Activated CD4-positive, alpha-beta T cell treated with anti-CD3 and anti-CD28 coated beads, Interleukin-2, amount 10 ng/mL, durations not matched to agents 24 days and 14 days (primary cell): ENCODE measurements around the gene GNB4. TPM values are rescaled to one million over a fixed set of nuclear protein-coding genes. Genes with fewer than 3 reads are reported as not detected.

Experiments used
- DNase-seq: peaks from one replicate; pipeline ENCODE4 v3.0.0; 2022
- H3K27ac Mint-ChIP-seq: one replicate; pipeline ENCODE4 v1.8.0; 2022; ENCODE audit warnings: mild to moderate bottlenecking, mixed read lengths
- H3K27me3 Mint-ChIP-seq: one replicate; pipeline ENCODE4 v1.8.0; 2022; ENCODE audit warnings: mixed read lengths
- H3K36me3 Mint-ChIP-seq: one replicate; pipeline ENCODE4 v1.8.0; 2022; ENCODE audit warnings: low read depth, mild to moderate bottlenecking, mixed read lengths
- H3K4me1 Mint-ChIP-seq: one replicate; pipeline ENCODE4 v1.8.0; 2021; ENCODE audit warnings: mixed read lengths
- H3K4me3 Mint-ChIP-seq: one replicate; pipeline ENCODE4 v1.8.0; 2022; ENCODE audit warnings: mild to moderate bottlenecking, moderate library complexity, mixed read lengths
- H3K9me3 Mint-ChIP-seq: one replicate; pipeline ENCODE4 v1.8.0; 2021; ENCODE audit warnings: mixed read lengths
- intact Hi-C: fragments of 100-400 bp; cut with micrococcal nuclease; formaldehyde crosslinking; loops from one replicate; pipeline ENCODE4 v1.15.1; 2023
- total RNA-seq: library from RNA; stranded (reverse); gene quantifications from 2 replicates; pipeline ENCODE4 v1.2.3, GENCODE V29; 2022

The GNB4 gene
- total RNA-seq, result 11.8 and 14.0 TPM in 2 replicates

GRCh38 chr3:179451265-179452175 is at the start of gene GNB4:
GNB4 (minus strand) TSS chr3:179451470; CDS start chr3:179426200, 25,270 bp downstream.
- Mint-ChIP-seq H3K36me3 (peaks cover 5% of the 10 kb centered on the region), H3K4me3 (peak within 1 kb of the TSS; percentile 85), H3K27ac (peak within 1 kb of the TSS; percentile 87), H3K27me3 (peaks cover 68% of the 10 kb centered on the region), H3K4me1 (peaks cover 30% of the 10 kb centered on the region), H3K9me3 (no peaks in the 10 kb centered on the region)
- intact Hi-C loops, result loop anchor here (2.0 to 10.0 kb wide), 4 partner anchors 111 to 437 kb away; partner anchors contain the start of genes ACTL6A, MRPL47, NDUFB5 and ZNF639
- peak; percentile 90 for DNase-seq

DNA sequence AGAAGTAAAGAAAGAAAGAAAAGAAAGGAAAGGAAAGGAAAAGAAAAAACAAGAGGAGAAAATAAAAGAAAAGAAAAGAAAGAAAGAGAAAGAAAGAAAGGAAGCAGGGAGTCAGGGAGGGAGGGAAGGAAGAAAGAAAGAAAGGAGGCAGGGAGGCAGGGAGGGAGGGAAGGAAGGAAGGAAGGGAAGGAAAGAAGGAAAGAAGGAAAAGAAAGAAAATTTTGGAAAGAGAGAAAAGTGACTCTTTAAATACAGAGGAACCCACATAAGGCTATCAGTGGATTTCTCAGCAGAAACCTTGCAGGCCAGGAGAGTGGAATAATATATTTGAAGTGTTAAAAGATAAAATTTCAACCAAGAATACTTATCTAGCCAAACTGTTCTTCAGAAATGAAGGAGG is 44.2 kb upstream of the GNB4 start:
- H3K4me1 Mint-ChIP-seq, result no peaks in the 10 kb centered on the region
- H3K27ac Mint-ChIP-seq, result no peak overlapping the region
- no peak for DNase-seq
- H3K36me3 Mint-ChIP-seq, result peaks cover 4% of the 10 kb centered on the region
- no peak overlapping the region for H3K4me3 Mint-ChIP-seq
- peaks cover 2% of the 10 kb centered on the region for H3K27me3 Mint-ChIP-seq
- intact Hi-C loops, result no loop called here
- peaks cover 51% of the 10 kb centered on the region for H3K9me3 Mint-ChIP-seq

- DNase-seq, result no peak
- intact Hi-C loops, result no loop called here
- Mint-ChIP-seq H3K4me1 (no peaks in the 10 kb centered on the region), H3K27ac (no peak overlapping the region), H3K27me3 (peaks cover 2% of the 10 kb centered on the region), H3K36me3 (peaks cover 4% of the 10 kb centered on the region), H3K9me3 (peaks cover 51% of the 10 kb centered on the region), H3K4me3 (no peak overlapping the region)
These were observed 42.0 kb upstream of the GNB4 start for GRCh38 chr3:179493260-179493659.

DNA sequence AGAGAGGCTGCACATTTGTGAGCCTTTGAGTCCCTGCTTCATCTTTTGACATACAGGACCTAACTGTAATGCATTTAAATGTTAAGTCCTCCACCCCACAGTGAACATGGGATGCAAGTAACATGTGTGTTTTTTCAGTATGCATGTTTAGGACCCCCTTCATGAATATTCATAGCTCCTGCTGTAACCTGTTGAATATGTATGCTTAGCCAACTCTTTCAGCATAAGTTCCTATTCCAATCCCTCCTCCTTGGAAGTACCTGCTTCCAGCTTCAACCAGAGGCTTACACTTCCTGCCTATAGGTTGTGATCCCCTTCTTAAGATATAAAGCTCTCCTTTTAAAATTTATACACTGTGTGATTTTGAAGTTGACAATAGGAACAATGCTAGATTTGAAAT is 36.9 kb upstream of the GNB4 start:
- Mint-ChIP-seq H3K27ac (no peak overlapping the region), H3K9me3 (peaks cover 24% of the 10 kb centered on the region), H3K27me3 (no peaks in the 10 kb centered on the region), H3K4me1 (no peaks in the 10 kb centered on the region), H3K4me3 (no peak overlapping the region), H3K36me3 (peaks cover 2% of the 10 kb centered on the region)
- no peak for DNase-seq
- intact Hi-C loops, result no loop called here

DNA sequence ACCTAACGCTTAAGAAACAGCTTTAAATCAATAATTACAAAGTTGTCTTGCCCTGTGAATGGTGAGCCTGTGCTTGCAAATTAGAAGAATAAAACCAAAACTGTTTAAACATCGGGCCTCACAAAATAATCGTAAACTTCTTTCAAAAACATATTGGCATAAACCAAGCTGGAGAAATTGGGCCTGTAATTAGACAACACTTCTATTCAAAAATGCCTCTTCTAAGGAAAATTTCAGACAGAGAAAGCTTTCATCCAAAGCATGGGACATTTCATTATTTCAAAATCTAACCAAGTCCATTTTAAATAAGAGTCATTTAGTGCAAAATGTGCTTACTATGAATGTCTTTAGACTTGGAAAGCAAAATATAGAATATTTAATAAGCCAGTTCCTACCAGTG is 35.5 kb upstream of the GNB4 start:
- Mint-ChIP-seq H3K36me3 (peaks cover 2% of the 10 kb centered on the region), H3K4me1 (no peaks in the 10 kb centered on the region), H3K27ac (no peak overlapping the region), H3K9me3 (peaks cover 10% of the 10 kb centered on the region), H3K27me3 (no peaks in the 10 kb centered on the region), H3K4me3 (no peak overlapping the region)
- intact Hi-C loops, result no loop called here
- no peak for DNase-seq

DNA sequence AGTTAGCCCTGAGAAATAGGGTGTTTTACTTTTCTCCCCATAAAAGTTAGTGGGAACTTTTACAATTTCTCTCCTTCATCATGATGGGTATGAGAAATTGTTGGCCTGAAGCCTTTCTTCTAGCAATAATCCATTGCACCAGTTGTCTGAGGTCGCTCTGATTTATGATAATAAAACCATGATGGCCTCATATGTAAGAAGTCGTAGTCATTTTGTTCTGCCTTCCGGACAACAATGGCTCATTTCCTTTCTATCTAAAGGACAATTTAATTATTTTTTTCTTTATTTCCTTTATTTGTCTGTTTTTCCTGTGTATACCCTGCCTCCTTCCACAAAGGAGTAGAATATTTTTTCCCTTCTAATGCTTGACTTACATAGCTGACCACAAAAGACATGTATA is 31.6 kb upstream of the GNB4 start:
- H3K27ac Mint-ChIP-seq, result no peak overlapping the region
- no peaks in the 10 kb centered on the region for H3K36me3 Mint-ChIP-seq
- intact Hi-C loops, result loop anchor here (5.0 kb wide), 1 partner anchor 591 kb away; no protein-coding TSS in a partner anchor

DNA sequence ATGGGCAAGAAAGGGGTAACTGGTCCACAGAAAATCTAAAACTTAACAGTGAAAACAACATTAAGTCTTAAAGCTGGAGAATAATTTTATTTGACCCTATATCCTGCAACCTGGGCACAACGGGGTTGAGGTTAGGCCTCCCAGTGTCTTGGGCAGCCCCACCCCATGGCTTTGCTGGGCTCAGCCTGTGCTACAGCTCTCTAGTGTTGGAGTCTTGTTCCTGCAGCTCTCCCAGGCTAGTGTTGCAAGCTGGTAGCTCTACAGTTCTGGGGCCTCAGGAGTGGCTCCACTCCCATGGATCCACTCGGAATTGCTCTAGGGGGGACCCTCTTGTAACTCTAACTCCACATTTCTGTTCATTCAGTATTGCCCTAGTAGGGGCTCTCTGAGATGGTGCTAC is 24.9 kb upstream of the GNB4 start:
- no peak for DNase-seq
- Mint-ChIP-seq H3K4me3 (no peak overlapping the region), H3K27ac (no peak overlapping the region), H3K27me3 (peaks cover 2% of the 10 kb centered on the region), H3K9me3 (no peaks in the 10 kb centered on the region), H3K4me1 (peaks cover 5% of the 10 kb centered on the region), H3K36me3 (no peaks in the 10 kb centered on the region)
- intact Hi-C loops, result no loop called here

More for the DNA sequence above, 31.6 kb upstream of the GNB4 start:
- Mint-ChIP-seq H3K4me3 (no peak overlapping the region), H3K9me3 (no peaks in the 10 kb centered on the region), H3K4me1 (no peaks in the 10 kb centered on the region), H3K27me3 (peaks cover 2% of the 10 kb centered on the region)
- no peak for DNase-seq

DNA sequence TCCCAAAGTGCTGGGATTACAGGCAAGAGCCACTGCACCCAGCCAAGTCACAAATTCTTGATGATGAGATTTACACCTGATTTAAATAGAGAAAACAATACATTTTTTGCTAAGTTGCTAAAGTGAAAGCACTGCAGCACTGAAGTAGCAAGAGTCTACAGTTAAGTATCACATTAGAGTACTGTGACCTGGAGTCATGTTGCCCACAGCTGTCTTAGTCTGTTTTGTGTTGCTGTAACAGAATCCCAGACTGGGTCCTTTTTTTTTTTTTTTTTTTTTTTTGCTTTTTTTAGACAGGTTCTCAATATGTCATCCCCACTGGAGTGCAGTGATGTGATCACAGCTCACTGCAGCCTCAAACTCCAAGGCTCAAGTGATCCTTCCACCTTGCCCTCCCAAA is 23.2 kb upstream of the GNB4 start:
- DNase-seq, result no peak
- Mint-ChIP-seq H3K4me3 (no peak overlapping the region), H3K27me3 (no peaks in the 10 kb centered on the region), H3K9me3 (no peaks in the 10 kb centered on the region), H3K4me1 (peaks cover 5% of the 10 kb centered on the region), H3K27ac (no peak overlapping the region), H3K36me3 (no peaks in the 10 kb centered on the region)
- intact Hi-C loops, result no loop called here

GRCh38 chr3:179473565-179473964 is 22.3 kb upstream of the GNB4 start:
- H3K4me1 Mint-ChIP-seq, result peaks cover 5% of the 10 kb centered on the region
- H3K27me3 Mint-ChIP-seq, result no peaks in the 10 kb centered on the region
- no peaks in the 10 kb centered on the region for H3K9me3 Mint-ChIP-seq
- no peak for DNase-seq
- H3K4me3 Mint-ChIP-seq, result no peak overlapping the region
- no peak overlapping the region for H3K27ac Mint-ChIP-seq
- intact Hi-C loops, result no loop called here
- no peaks in the 10 kb centered on the region for H3K36me3 Mint-ChIP-seq

- Mint-ChIP-seq H3K4me3 (peak overlapping the region; percentile 51), H3K4me1 (peaks cover 12% of the 10 kb centered on the region), H3K36me3 (no peaks in the 10 kb centered on the region), H3K27ac (no peak overlapping the region), H3K27me3 (peaks cover 7% of the 10 kb centered on the region), H3K9me3 (peaks cover 4% of the 10 kb centered on the region)
- intact Hi-C loops, result no loop called here
- peak; percentile 66 for DNase-seq
These were observed 13.2 kb upstream of the GNB4 start for GRCh38 chr3:179464323-179465092.

DNA sequence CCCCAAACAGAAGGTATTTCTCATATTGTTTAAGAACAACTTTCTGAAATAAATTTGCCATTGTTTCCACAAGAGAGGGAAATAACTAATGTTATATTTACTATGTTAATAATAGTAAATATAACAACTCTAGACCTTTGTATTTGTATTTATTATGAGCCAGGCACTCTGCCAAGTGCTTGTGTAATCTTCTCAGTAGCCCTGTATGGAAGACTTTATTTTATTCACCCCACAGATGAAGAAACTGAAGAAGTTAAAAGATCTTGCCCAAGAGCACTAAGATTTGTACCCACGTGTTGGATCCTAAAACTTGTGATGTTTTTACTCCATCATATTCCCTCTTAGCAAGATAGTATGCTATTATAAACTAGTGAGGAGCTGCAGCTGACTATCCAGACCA is 12.0 kb upstream of the GNB4 start:
- intact Hi-C loops, result no loop called here
- peaks cover 4% of the 10 kb centered on the region for H3K9me3 Mint-ChIP-seq
- H3K4me3 Mint-ChIP-seq, result no peak overlapping the region
- DNase-seq, result no peak
- no peaks in the 10 kb centered on the region for H3K36me3 Mint-ChIP-seq
- no peak overlapping the region for H3K27ac Mint-ChIP-seq
- peaks cover 12% of the 10 kb centered on the region for H3K4me1 Mint-ChIP-seq
- H3K27me3 Mint-ChIP-seq, result peaks cover 9% of the 10 kb centered on the region

DNA sequence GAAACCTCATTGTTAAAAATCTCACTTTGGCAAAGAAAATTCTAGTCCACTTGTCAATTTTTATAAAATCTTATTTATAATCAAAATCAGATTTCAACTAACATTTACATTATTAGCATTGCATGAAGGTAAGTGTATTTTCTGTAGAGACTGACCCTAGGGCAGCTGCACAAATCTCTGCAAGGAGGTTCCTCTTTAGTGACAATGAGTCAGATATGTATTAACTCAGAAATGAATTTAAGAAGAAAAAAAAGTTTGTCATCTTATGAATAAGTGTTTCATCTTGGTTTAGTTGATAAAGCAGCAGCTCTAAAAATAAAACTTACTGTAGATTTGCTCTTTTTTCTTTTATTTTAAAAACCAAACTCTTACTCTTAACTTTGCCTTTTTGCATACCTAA is 9.0 kb upstream of the GNB4 start:
- Mint-ChIP-seq H3K4me3 (no peak overlapping the region), H3K9me3 (peaks cover 4% of the 10 kb centered on the region), H3K36me3 (no peaks in the 10 kb centered on the region), H3K27ac (no peak overlapping the region), H3K27me3 (peaks cover 33% of the 10 kb centered on the region), H3K4me1 (peaks cover 12% of the 10 kb centered on the region)
- intact Hi-C loops, result no loop called here
- no peak for DNase-seq

GRCh38 chr3:179455954-179456353 is 4.7 kb upstream of the GNB4 start:
- no peaks in the 10 kb centered on the region for H3K36me3 Mint-ChIP-seq
- H3K4me3 Mint-ChIP-seq, result no peak overlapping the region
- intact Hi-C loops, result loop anchor here (10.0 kb wide), 1 partner anchor 441 kb away; no protein-coding TSS in a partner anchor
- DNase-seq, result peak; percentile 39
- H3K27me3 Mint-ChIP-seq, result peaks cover 63% of the 10 kb centered on the region
- no peaks in the 10 kb centered on the region for H3K9me3 Mint-ChIP-seq
- H3K27ac Mint-ChIP-seq, result no peak overlapping the region
- peaks cover 5% of the 10 kb centered on the region for H3K4me1 Mint-ChIP-seq

DNA sequence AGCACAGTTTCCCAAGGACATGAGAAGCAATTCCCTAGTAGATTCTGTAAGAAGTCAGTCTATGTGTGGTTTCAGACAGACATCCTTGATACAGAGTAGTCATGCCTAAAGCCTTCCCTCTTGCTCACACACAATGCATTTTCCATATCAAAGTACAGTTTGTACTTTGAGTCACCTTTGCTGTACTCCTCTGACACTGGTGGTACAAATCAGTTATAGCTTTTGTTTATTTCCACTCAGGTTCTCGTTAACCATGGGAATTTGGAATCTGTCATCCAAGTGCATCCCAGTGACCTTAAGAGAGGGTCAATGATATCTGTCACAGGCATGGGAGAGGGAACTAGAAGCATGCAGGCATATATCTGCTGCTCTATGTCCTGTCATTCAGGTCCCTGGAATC is 3.6 kb upstream of the GNB4 start:
- Mint-ChIP-seq H3K27ac (no peak overlapping the region), H3K36me3 (no peaks in the 10 kb centered on the region), H3K9me3 (no peaks in the 10 kb centered on the region), H3K27me3 (peaks cover 69% of the 10 kb centered on the region), H3K4me1 (peaks cover 14% of the 10 kb centered on the region), H3K4me3 (no peak overlapping the region)
- DNase-seq, result no peak
- intact Hi-C loops, result loop anchor here (5.0 to 10.0 kb wide), 2 partner anchors 147 to 440 kb away; partner anchors contain the start of genes MRPL47 and NDUFB5
